ENCODE measurements around the gene BEX1. TPM values are rescaled to one million over a fixed set of nuclear protein-coding genes. Genes with fewer than 3 reads are reported as not detected.

Gene BEX1
- total and polyA plus RNA-seq, 9 of the 15 experiments (the other 6 are each of a cell fraction or from before 2014, with no cell fraction given), result not detected

GRCh38 chrX:103101299-103102042 is 37.5 kb upstream of the BEX1 start (continued):
- TF ChIP-seq NR2C2 (CRISPR knock-in tag; IDR thresholded peaks at IDR 0.05) (no peak), NR2C2 (tag; IDR thresholded peaks at IDR 0.05) (peak; percentile 20; the same call in 1 of the 2 replicates), RNF2 (IDR thresholded peaks at IDR 0.05) (peak; percentile 78), ZNF224 (CRISPR knock-in tag; IDR thresholded peaks at IDR 0.05) (no peak), ZNF589 (CRISPR knock-in tag; IDR thresholded peaks at IDR 0.05; ENCODE audit: low read depth) (peak; percentile 95), ESRRA (IDR thresholded peaks at IDR 0.05; ENCODE audit: borderline replicate concordance, low read depth) (0 out of 2 replicates have a peak, but pooled peaks have one; percentile 32), ZNF395 (CRISPR knock-in tag; IDR thresholded peaks at IDR 0.05) (peak; percentile 94), KAT2B (IDR thresholded peaks at IDR 0.05; ENCODE audit: low read depth, low read length) (no peak), BRD9 (IDR thresholded peaks at IDR 0.05; ENCODE audit: low read depth, partially characterized antibody) (peak; percentile 51), SREBF1 (IDR thresholded peaks at IDR 0.05; ENCODE audit: borderline replicate concordance, low read depth, low read length) (no peak), YY1 (IDR thresholded peaks at IDR 0.05; ENCODE audit: borderline replicate concordance in 1 of 3, control insufficient read depth in 1 of 3, extremely low read depth in 1 of 3, insufficient read depth in 3 of 3, insufficient read length in 1 of 3, insufficient replicate concordance in 2 of 3, low read depth in 1 of 3, low read length in 2 of 3) (peak in 1 of 3 experiments; percentile 46), SOX6 (IDR thresholded peaks at IDR 0.05) (peak; percentile 100), C11orf30 (IDR thresholded peaks at IDR 0.05; ENCODE audit: low read depth) (0 out of 2 replicates have a peak, but pooled peaks have one; percentile 5), MCM5 (IDR thresholded peaks at IDR 0.05; ENCODE audit: low read depth) (no peak), TFAP4 (CRISPR knock-in tag; IDR thresholded peaks at IDR 0.05; ENCODE audit: borderline replicate concordance) (peak; percentile 38; the same call in 1 of the 2 replicates), FOXP1 (CRISPR knock-in tag; IDR thresholded peaks at IDR 0.05) (no peak), NCOA1 (IDR thresholded peaks at IDR 0.05; ENCODE audit: low read depth) (peak; percentile 87), TCF3 (CRISPR knock-in tag; IDR thresholded peaks at IDR 0.05) (peak; percentile 97), NFIX (CRISPR knock-in tag; IDR thresholded peaks at IDR 0.05; ENCODE audit: low read depth) (no peak), MAFG (tag; conservative IDR thresholded peaks at IDR 0.05) (peak; percentile 82), MAZ (CRISPR knock-in tag; conservative IDR thresholded peaks at IDR 0.05 in 1 of 2, IDR thresholded peaks at IDR 0.05 in 1 of 2) (peak; percentile 43 to 64; a peak in 3 of 4 replicates), AFF1 (IDR thresholded peaks at IDR 0.05; ENCODE audit: low read depth in 1 of 2, partially characterized antibody in 2 of 2) (peak in 1 of 2 experiments; percentile 80)
